Measurements from ENCODE around the gene SGIP1. TPM values are rescaled to one million over a fixed set of nuclear protein-coding genes. Genes with fewer than 3 reads are reported as not detected.
A peak's percentile ranks its signal among the peaks of the same experiment; 100 is the strongest.

The SGIP1 gene
- total and polyA plus RNA-seq, 2 of the 4 experiments (the other 2 are of a cell fraction): 27.1 to 42.7 TPM

GRCh38 chr1:66542811-66543767 lies 9.1 kb downstream of the SGIP1 start:
- peak overlapping the region; percentile 65; the same call in 2 of the 3 replicates for H2BK15ac ChIP-seq (ENCODE audit: low read depth, low read length)
- no peak overlapping the region for H2AK9ac ChIP-seq (replicated peaks; ENCODE audit: low read depth, low read length, poor library complexity)
- H3K4me2 ChIP-seq (ENCODE audit: low read depth, low read length): peak overlapping the region; percentile 69
- WGBS, 2 experiments (ENCODE audit: extremely low coverage in 2 of 2, insufficient read length in 1 of 2): no CpG with 5 or more reads among the region's 8 CpGs
- peak overlapping the region; percentile 100 for H2BK5ac ChIP-seq (ENCODE audit: low read depth, low read length, poor library complexity, severe bottlenecking)
- peaks cover 24% of the 10 kb centered on the region; the same call in 1 of the 2 replicates for H4K20me1 ChIP-seq (ENCODE audit: insufficient read depth, low read length)
- H3K9me3 ChIP-seq (ENCODE audit: control insufficient read depth, insufficient read depth, low read length): no peaks in the 10 kb centered on the region
- no peak overlapping the region for H3K4me3 ChIP-seq (ENCODE audit: insufficient read depth, low read depth, low read length)
- peaks cover 20 to 73% of the 10 kb centered on the region in 2 experiments; a peak in 3 of 4 replicates for H3K79me1 ChIP-seq (ENCODE audit: low read depth in 1 of 2, low read length in 2 of 2)
- ATAC-seq (ENCODE audit: low read depth) (peak; percentile 38), DNase-seq (peak; percentile 95)
- H3K14ac ChIP-seq (replicated peaks; ENCODE audit: low read depth, low read length): peak overlapping the region; percentile 73
- TF ChIP-seq BHLHE40 (IDR thresholded peaks at IDR 0.05; ENCODE audit: low read depth, low read length) (peak; percentile 49; the same call in 1 of the 2 replicates), ELK1 (IDR thresholded peaks at IDR 0.05; ENCODE audit: borderline replicate concordance, low read depth, low read length) (no peak), CEBPB (IDR thresholded peaks at IDR 0.05; ENCODE audit: low read depth, low read length) (peak; percentile 52), FOS (IDR thresholded peaks at IDR 0.05; ENCODE audit: low read depth, low read length) (peak; percentile 85), POLR2A (IDR thresholded peaks at IDR 0.05; ENCODE audit: low read depth, low read length) (peak; percentile 71), MAFK (IDR thresholded peaks at IDR 0.05; ENCODE audit: low read depth, low read length) (peak; percentile 46; the same call in 1 of the 2 replicates), RCOR1 (IDR thresholded peaks at IDR 0.05; ENCODE audit: insufficient replicate concordance, low read length) (no peak), RAD21 (IDR thresholded peaks at IDR 0.05; ENCODE audit: low read length) (peak; percentile 12; the same call in 1 of the 2 replicates), RFX5 (IDR thresholded peaks at IDR 0.05; ENCODE audit: low read depth, low read length) (no peak), NFE2L2 (IDR thresholded peaks at IDR 0.05; ENCODE audit: low read depth, low read length) (0 out of 2 replicates have a peak, but pooled peaks have one; percentile 15), SMC3 (IDR thresholded peaks at IDR 0.05; ENCODE audit: low read depth, low read length) (no peak)
- H2AK5ac ChIP-seq (ENCODE audit: low read depth, low read length): peak overlapping the region; percentile 68
- POLR2A ChIA-PET (ENCODE audit: unreplicated experiment): interaction anchor here (0.7 to 1.2 kb wide), 2 partner anchors 9 to 21 kb away, joined by 3 to 4 read pairs; partner anchors contain the start of gene SGIP1
- peak overlapping the region; percentile 98 for H2BK120ac ChIP-seq (ENCODE audit: low read depth, low read length)
- peak overlapping the region; percentile 99 for H3K4ac ChIP-seq (ENCODE audit: low read depth, low read length)
- in situ Hi-C loops (cut with MboI; ENCODE audit: low sequenced_read_pairs): loop anchor here (25.0 kb wide), 1 partner anchor 394 kb away; no protein-coding TSS in a partner anchor
- H3K23ac ChIP-seq (ENCODE audit: low read depth, low read length): peak overlapping the region; percentile 80
- peak overlapping the region; percentile 52 for H4K5ac ChIP-seq (ENCODE audit: low read depth, low read length)
- H3K36me3 ChIP-seq (ENCODE audit: control insufficient read depth, insufficient read depth, low read length): peaks cover 31% of the 10 kb centered on the region
- H3K4me1 ChIP-seq (ENCODE audit: control insufficient read depth, insufficient read depth, low read length): peaks cover 43% of the 10 kb centered on the region
- intact Hi-C loops (cut with micrococcal nuclease): no loop called here
- CTCF ChIA-PET: interaction anchor here (0.7 to 1.7 kb wide), 2 partner anchors 29 to 39 kb away, joined by 3 to 4 read pairs; no protein-coding TSS in a partner anchor
- H3K18ac ChIP-seq (ENCODE audit: low read depth, low read length): peak overlapping the region; percentile 85
- peak overlapping the region; percentile 81 for H2BK20ac ChIP-seq (ENCODE audit: low read depth, low read length)
- H3K27ac ChIP-seq (ENCODE audit: insufficient read depth, low read length): peak overlapping the region; percentile 60
- H4K91ac ChIP-seq (ENCODE audit: insufficient read depth, low read depth, low read length): peak overlapping the region; percentile 85
- no TSS peak for BruUV-seq (replicated peaks)
- H3K9ac ChIP-seq (ENCODE audit: low read depth, low read length): peak overlapping the region; percentile 26; the same call in 1 of the 2 replicates
- H3K9me1 ChIP-seq (ENCODE audit: insufficient read depth, low read length): peaks cover 33% of the 10 kb centered on the region
- H3K27me3 ChIP-seq (ENCODE audit: control insufficient read depth, insufficient read depth, low read length): no peaks in the 10 kb centered on the region
- peak overlapping the region; percentile 75 for H3K56ac ChIP-seq (ENCODE audit: extremely low read depth, insufficient read depth, low read length)
- H2AFZ ChIP-seq (replicated peaks; ENCODE audit: low read length, poor library complexity): no peak overlapping the region
- dilution Hi-C loops (cut with HindIII; ENCODE audit: low sequenced_read_pairs, unreplicated experiment): no loop called here
- peak overlapping the region; percentile 57 to 95 for H4K8ac ChIP-seq (ENCODE audit: low read depth in 2 of 2, low read length in 2 of 2)

Measured in IMR-90 (cell line).